Esophagus (tissue), 2 donors: ENCODE results near the gene FBXL14. TPM values are rescaled to one million over a fixed set of nuclear protein-coding genes. Genes with fewer than 3 reads are reported as not detected.

Experiments used
- H3K27ac ChIP-seq, 2 donors: one replicate each; pipeline ENCODE4 v1.5.1; 2013; ENCODE audit warnings: low read depth in 2 of 2, mild to moderate bottlenecking in 2 of 2, inconsistent platforms in 1 of 2, low read length in 1 of 2, moderate library complexity in 1 of 2
- H3K27me3 ChIP-seq, 2 donors: one replicate each; pipeline ENCODE4 v1.6.1; 2013; ENCODE audit warnings: low read length in 2 of 2, control low read depth in 1 of 2, mild to moderate bottlenecking in 1 of 2; ENCODE audit not compliant: insufficient read depth in 2 of 2, control insufficient read depth in 1 of 2
- H3K36me3 ChIP-seq, 2 donors: one replicate each; pipeline ENCODE4 v1.6.1; 2013; ENCODE audit warnings: low read length in 1 of 2; ENCODE audit not compliant: control insufficient read depth in 2 of 2, insufficient read depth in 2 of 2
- H3K4me1 ChIP-seq, 2 donors: one replicate each; pipeline ENCODE4 v1.6.1; 2013; ENCODE audit warnings: low read length in 1 of 2; ENCODE audit not compliant: control insufficient read depth in 2 of 2, insufficient read depth in 2 of 2
- H3K4me3 ChIP-seq, 2 donors: one replicate each; pipeline ENCODE4 v1.5.1; 2013; ENCODE audit warnings: low read length in 2 of 2, mild to moderate bottlenecking in 2 of 2, low read depth in 1 of 2, moderate library complexity in 1 of 2
- H3K9me3 ChIP-seq, 2 donors: one replicate each; pipeline ENCODE4 v1.6.1; 2013; ENCODE audit warnings: mild to moderate bottlenecking in 2 of 2, low read depth in 1 of 2, low read length in 1 of 2, moderate library complexity in 1 of 2; ENCODE audit not compliant: control insufficient read depth in 2 of 2, insufficient read depth in 1 of 2
- WGBS, 2 donors: extraction: QIAGEN DNeasy Blood & Tissue Kit; methylation state at CpG; one replicate each; pipeline ENCODE4 v1.1.7; 2013; 5-methylcytosine and 5-hydroxymethylcytosine counted together
- polyA plus RNA-seq, 2 donors: library from polyadenylated mRNA; stranded (reverse); fragments of 200-250 nt; gene quantifications; one replicate each; pipeline ENCODE4 v1.2.3, GENCODE V29; 2013
- donor health status: healthy with polysubstance abuse.
- donor health status: Bipolar disorder and iron deficiency.

Gene FBXL14
- polyA plus RNA-seq, 2 donors = 2.8 to 6.2 TPM

GRCh38 chr12:1588575-1588947, 5.8 kb downstream of the FBXL14 start:
- Histone ChIP-seq H3K4me1 (peaks cover 11 to 18% of the 10 kb centered on the region in 2 donors), H3K36me3 (no peaks in the 10 kb centered on the region), H3K27me3 (no peaks in the 10 kb centered on the region), H3K4me3 (no peak overlapping the region), H3K9me3 (no peaks in the 10 kb centered on the region), H3K27ac (peak overlapping the region in 1 of 2 donors; percentile 31)
- 45 to 55% methylated on average over 3 of the region's 3 CpGs for WGBS, 2 donors

DNA sequence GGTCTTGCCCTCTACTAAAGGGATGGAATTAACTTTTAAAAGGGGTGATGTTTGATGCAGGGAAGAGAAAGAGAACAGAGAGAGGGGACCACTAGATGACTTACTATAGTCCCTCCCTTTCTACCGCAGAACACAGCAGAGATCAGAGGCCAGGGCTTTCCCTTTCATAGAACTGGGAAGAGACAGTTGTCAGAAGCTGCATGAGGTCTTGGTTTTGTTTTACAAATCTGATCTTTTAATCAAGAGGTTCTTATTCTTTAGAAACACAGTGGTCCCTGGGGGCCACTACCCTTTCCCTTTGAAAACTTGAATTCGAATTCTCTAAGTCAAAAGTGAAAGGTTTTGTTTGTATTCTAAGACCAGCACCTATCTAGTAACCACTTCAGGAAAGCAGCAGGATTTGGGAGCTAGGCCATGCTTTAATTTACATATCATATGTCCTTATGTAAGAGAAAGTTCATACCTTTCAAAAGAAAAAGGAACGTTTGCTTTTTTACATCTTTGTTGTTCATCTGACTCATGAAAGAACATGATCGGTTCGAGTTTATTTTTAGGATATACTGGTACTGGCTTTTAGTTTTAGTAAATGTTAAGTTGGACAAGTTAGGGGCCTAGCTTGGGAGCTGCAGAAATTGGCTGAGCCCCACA, 6.3 kb downstream of the FBXL14 start:
- 30 to 33% methylated on average over 5 of the region's 5 CpGs for WGBS, 2 donors
- Histone ChIP-seq H3K27ac (peak overlapping the region; percentile 30 to 52), H3K27me3 (no peaks in the 10 kb centered on the region), H3K4me1 (peaks cover 6 to 14% of the 10 kb centered on the region in 2 donors), H3K9me3 (no peaks in the 10 kb centered on the region), H3K36me3 (no peaks in the 10 kb centered on the region), H3K4me3 (no peak overlapping the region)

GRCh38 chr12:1584326-1584725, 10.1 kb downstream of the FBXL14 start:
- H3K4me3 ChIP-seq = no peak overlapping the region
- WGBS, 2 donors = 89 to 95% methylated on average over 4 of the region's 4 CpGs
- H3K4me1 ChIP-seq = no peaks in the 10 kb centered on the region
- no peaks in the 10 kb centered on the region for H3K36me3 ChIP-seq
- H3K27me3 ChIP-seq = no peaks in the 10 kb centered on the region
- no peaks in the 10 kb centered on the region for H3K9me3 ChIP-seq
- H3K27ac ChIP-seq = no peak overlapping the region

DNA sequence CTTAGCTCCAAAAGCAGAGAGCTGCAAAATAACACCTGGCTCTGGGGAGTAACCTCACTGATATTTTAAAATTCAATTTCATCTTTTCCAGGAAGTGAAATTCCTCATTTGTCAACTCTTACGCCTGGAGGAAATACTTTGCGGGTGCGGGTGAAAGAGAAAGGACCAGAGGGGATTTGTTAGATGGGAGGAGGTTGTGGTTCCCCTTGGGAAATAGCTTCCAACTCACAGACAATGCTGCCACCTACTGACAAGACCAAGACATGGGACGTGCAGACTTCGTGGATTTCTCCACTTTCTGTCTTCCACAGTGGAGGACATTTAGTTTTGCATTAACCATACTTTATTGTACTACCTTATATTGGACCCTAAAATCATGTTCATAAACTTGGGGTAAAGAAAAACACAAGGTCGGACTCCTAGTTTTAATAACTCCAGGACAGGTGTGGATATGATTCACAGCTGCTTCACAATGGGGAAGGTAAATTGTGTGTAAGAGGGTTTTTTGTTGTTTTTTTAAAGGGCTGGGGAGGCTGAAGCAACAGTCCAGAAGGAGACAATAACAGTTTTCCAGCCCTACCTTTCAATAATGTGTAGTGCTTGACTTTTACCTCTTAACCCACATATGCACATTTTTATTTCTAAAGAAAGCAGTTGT, 10.8 kb downstream of the FBXL14 start:
- no peaks in the 10 kb centered on the region for H3K27me3 ChIP-seq
- no peaks in the 10 kb centered on the region for H3K4me1 ChIP-seq
- H3K4me3 ChIP-seq = no peak overlapping the region
- WGBS, 2 donors = 1 to 3% methylated on average over 6 of the region's 6 CpGs
- H3K9me3 ChIP-seq = no peaks in the 10 kb centered on the region
- H3K27ac ChIP-seq = no peak overlapping the region
- no peaks in the 10 kb centered on the region for H3K36me3 ChIP-seq

GRCh38 chr12:1582709-1583050, 11.7 kb downstream of the FBXL14 start:
- H3K27me3 ChIP-seq = no peaks in the 10 kb centered on the region
- H3K27ac ChIP-seq = no peak overlapping the region
- H3K4me1 ChIP-seq = peaks cover 0 to under 1% of the 10 kb centered on the region in 2 donors
- no peaks in the 10 kb centered on the region for H3K36me3 ChIP-seq
- no peaks in the 10 kb centered on the region for H3K9me3 ChIP-seq
- 82 to 86% methylated on average over 4 of the region's 4 CpGs for WGBS, 2 donors
- no peak overlapping the region for H3K4me3 ChIP-seq

DNA sequence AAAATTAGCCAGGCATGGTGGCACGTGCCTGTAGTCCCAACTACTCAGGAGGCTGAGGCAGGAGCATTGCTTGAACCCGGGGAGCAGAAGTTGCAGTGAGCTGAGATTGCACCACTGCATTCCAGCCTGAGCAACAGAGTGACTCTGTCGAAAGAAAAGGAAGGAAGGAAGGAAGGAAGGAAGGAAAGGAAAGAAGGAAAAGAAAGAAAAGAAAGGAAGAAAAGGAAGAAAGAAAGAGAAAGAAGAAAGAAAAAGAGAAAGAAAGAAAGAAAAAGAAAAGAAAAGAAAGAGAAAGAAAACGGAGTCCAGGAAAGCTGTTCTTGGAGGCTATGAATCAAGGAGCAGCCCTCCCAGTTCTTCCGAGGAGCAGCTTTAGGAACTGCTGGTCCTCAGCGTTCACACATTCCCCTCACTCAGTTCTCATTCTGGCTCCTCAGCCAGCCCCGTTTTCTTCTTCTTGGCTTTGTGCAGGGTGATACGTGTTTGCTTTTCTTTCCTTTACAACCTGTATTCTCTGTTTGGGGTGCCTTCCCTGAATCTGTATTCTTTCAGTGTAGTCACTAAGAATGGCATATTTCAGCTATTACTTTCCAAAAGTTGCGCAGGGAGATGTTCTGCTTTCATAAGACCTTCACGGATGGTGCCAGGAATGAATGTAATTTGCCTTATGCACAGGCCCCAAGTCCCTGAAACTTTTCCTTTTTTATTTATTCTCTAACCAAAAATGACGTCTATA, 12.2 kb downstream of the FBXL14 start:
- no peaks in the 10 kb centered on the region for H3K27me3 ChIP-seq
- H3K9me3 ChIP-seq = no peaks in the 10 kb centered on the region
- H3K36me3 ChIP-seq = no peaks in the 10 kb centered on the region
- H3K27ac ChIP-seq = no peak overlapping the region
- peaks cover 0 to 3% of the 10 kb centered on the region in 2 donors for H3K4me1 ChIP-seq
- WGBS, 2 donors = 79 to 84% methylated on average over 11 of the region's 11 CpGs
- H3K4me3 ChIP-seq = no peak overlapping the region

DNA sequence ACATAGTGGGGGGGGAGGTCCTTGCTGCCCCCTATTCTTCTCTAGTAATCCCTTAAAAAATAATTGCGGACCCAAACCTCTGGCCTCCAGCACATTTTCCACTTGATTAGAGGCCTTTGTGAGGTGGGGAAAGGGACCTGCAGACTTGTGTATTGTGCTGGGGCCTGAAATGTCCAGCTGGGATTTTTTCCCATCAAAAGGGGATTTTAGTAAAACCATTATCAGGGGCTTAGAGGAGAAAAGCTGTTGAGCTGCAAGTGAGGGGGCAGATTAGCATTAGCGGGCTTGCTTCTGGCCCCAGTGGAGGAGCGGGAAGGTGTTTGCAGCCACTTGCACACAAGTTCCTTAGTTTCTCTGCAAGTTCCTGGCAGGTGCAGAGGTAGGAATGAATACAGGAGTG, 13.9 kb downstream of the FBXL14 start:
- H3K4me3 ChIP-seq = no peak overlapping the region
- H3K27ac ChIP-seq = no peak overlapping the region
- no peaks in the 10 kb centered on the region for H3K36me3 ChIP-seq
- H3K27me3 ChIP-seq = no peaks in the 10 kb centered on the region
- 96 to 99% methylated on average over 3 of the region's 3 CpGs for WGBS, 2 donors
- H3K4me1 ChIP-seq = peaks cover 0 to 6% of the 10 kb centered on the region in 2 donors
- no peaks in the 10 kb centered on the region for H3K9me3 ChIP-seq

- no peak overlapping the region for H3K4me3 ChIP-seq
These were observed 14.5 kb downstream of the FBXL14 start for GRCh38 chr12:1579651-1580435.

GRCh38 chr12:1576410-1577241, 17.8 kb downstream of the FBXL14 start:
- Histone ChIP-seq H3K36me3 (no peaks in the 10 kb centered on the region), H3K4me3 (no peak overlapping the region), H3K9me3 (no peaks in the 10 kb centered on the region), H3K27ac (peak overlapping the region; percentile 52 to 75), H3K27me3 (no peaks in the 10 kb centered on the region), H3K4me1 (peaks cover 0 to 8% of the 10 kb centered on the region in 2 donors)
- WGBS, 2 donors = 55 to 68% methylated on average over 21 of the region's 21 CpGs

More at GRCh38 chr12:1579651-1580435, 14.5 kb downstream of the FBXL14 start:
- Histone ChIP-seq H3K27me3 (no peaks in the 10 kb centered on the region), H3K9me3 (no peaks in the 10 kb centered on the region), H3K27ac (no peak overlapping the region), H3K4me1 (peaks cover 0 to 6% of the 10 kb centered on the region in 2 donors), H3K36me3 (no peaks in the 10 kb centered on the region)
- 87% methylated on average over 11 of the region's 11 CpGs for WGBS, 2 donors
